ENCODE data around the gene CACNA1C.

CACNA1C gene

GRCh38 chr12:2302711-2303580 is 250.2 kb downstream of the CACNA1C start:
- no peak for DNase-seq

- DNase-seq: no peak
Observed at GRCh38 chr12:2304223-2304622, 251.4 kb downstream of the CACNA1C start.

GRCh38 chr12:2306012-2306411 is 253.2 kb downstream of the CACNA1C start:
- DNase-seq: no peak

- DNase-seq: no peak
Observed at GRCh38 chr12:2306735-2307134, 253.9 kb downstream of the CACNA1C start.

- DNase-seq: no peak
Observed at GRCh38 chr12:2307550-2307949, 254.8 kb downstream of the CACNA1C start.

- no peak for DNase-seq
Observed at GRCh38 chr12:2309647-2310046, 256.9 kb downstream of the CACNA1C start.

- DNase-seq: no peak
Observed at GRCh38 chr12:2311020-2311778, 258.4 kb downstream of the CACNA1C start.

GRCh38 chr12:2312175-2312574 is 259.4 kb downstream of the CACNA1C start:
- no peak for DNase-seq

- DNase-seq: no peak
Observed at GRCh38 chr12:2312770-2313169, 260.0 kb downstream of the CACNA1C start.

- DNase-seq: no peak
Observed at GRCh38 chr12:2314492-2314891, 261.7 kb downstream of the CACNA1C start.

GRCh38 chr12:2317772-2318171 is 265.0 kb downstream of the CACNA1C start:
- no peak for DNase-seq

- no peak for DNase-seq
Observed at GRCh38 chr12:2318286-2318685, 265.5 kb downstream of the CACNA1C start.

GRCh38 chr12:2319136-2319535 is 266.3 kb downstream of the CACNA1C start:
- DNase-seq: no peak

- no peak for DNase-seq
Observed at GRCh38 chr12:2319737-2320506, 267.1 kb downstream of the CACNA1C start.

- no peak for DNase-seq
Observed at GRCh38 chr12:2320841-2321240, 268.1 kb downstream of the CACNA1C start.

GRCh38 chr12:2322554-2323120 is 269.9 kb downstream of the CACNA1C start:
- DNase-seq: no peak

- no peak for DNase-seq
Observed at GRCh38 chr12:2323532-2324255, 270.9 kb downstream of the CACNA1C start.

GRCh38 chr12:2324387-2324786 is 271.6 kb downstream of the CACNA1C start:
- no peak for DNase-seq

- DNase-seq: no peak
Observed at GRCh38 chr12:2325519-2325918, 272.7 kb downstream of the CACNA1C start.

GRCh38 chr12:2326470-2326869 is 273.7 kb downstream of the CACNA1C start:
- DNase-seq: no peak

GRCh38 chr12:2328661-2329060 is 275.9 kb downstream of the CACNA1C start:
- DNase-seq: no peak

- DNase-seq: no peak
Observed at GRCh38 chr12:2329661-2330210, 276.9 kb downstream of the CACNA1C start.

Data from activated T-cell treated with anti-CD3 and anti-CD28 coated beads for 4 hours (primary cell).